GM23248 (cell line): ENCODE results near the gene PITHD1. TPM values are rescaled to one million over a fixed set of nuclear protein-coding genes. Genes with fewer than 3 reads are reported as not detected.
A peak's percentile ranks its signal among the peaks of the same experiment; 100 is the strongest.

Source experiments
- DNase-seq: peaks from one replicate; pipeline ENCODE4 v3.0.0-alpha.2; 2015
- H2AFZ ChIP-seq: fragments of 200-600 bp; sonication (generic); 2 replicates; pipeline ENCODE4 v1.6.1; 2016; ENCODE audit warnings: antibody characterized with exemption
- H3F3A ChIP-seq: fragments of 200-600 bp; sonication (generic); 2 replicates; pipeline ENCODE4 v1.6.1; 2016; ENCODE audit warnings: mild to moderate bottlenecking, antibody characterized with exemption, mixed run types; ENCODE audit not compliant: insufficient read depth
- H3K27ac ChIP-seq: fragments of 200-600 bp; sonication (generic); 2 replicates; pipeline ENCODE4 v1.5.1; 2016; ENCODE audit warnings: mild to moderate bottlenecking
- H3K27me3 ChIP-seq: fragments of 200-600 bp; sonication (generic); replicated peaks from 2 replicates; pipeline ENCODE4 v1.6.1; 2016; ENCODE audit warnings: mild to moderate bottlenecking; ENCODE audit not compliant: insufficient read depth
- H3K36me3 ChIP-seq: fragments of 200-600 bp; sonication (generic); 2 replicates; pipeline ENCODE4 v1.6.1; 2016; ENCODE audit warnings: low read depth, mild to moderate bottlenecking
- H3K4me1 ChIP-seq: fragments of 200-600 bp; sonication (generic); 2 replicates; pipeline ENCODE4 v1.6.1; 2016; ENCODE audit warnings: mild to moderate bottlenecking; ENCODE audit not compliant: insufficient read depth
- H3K4me2 ChIP-seq: fragments of 200-600 bp; sonication (generic); one replicate; pipeline ENCODE4 v1.6.1; 2016; ENCODE audit warnings: mild to moderate bottlenecking; ENCODE audit not compliant: unreplicated experiment
- H3K4me3 ChIP-seq: fragments of 200-600 bp; sonication (generic); 2 replicates; pipeline ENCODE4 v1.5.1; 2016; ENCODE audit warnings: mild to moderate bottlenecking
- H3K79me2 ChIP-seq: fragments of 200-600 bp; sonication (generic); 2 replicates; pipeline ENCODE4 v1.6.1; 2016; ENCODE audit warnings: mild to moderate bottlenecking; ENCODE audit not compliant: insufficient read depth
- H3K9ac ChIP-seq: fragments of 200-600 bp; sonication (generic); 2 replicates; pipeline ENCODE4 v1.6.1; 2016; ENCODE audit warnings: mild to moderate bottlenecking
- H3K9me2 ChIP-seq: fragments of 200-600 bp; sonication (generic); 2 replicates; pipeline ENCODE4 v1.6.1; 2016; ENCODE audit warnings: mixed run types, mild to moderate bottlenecking, moderate library complexity; ENCODE audit not compliant: insufficient read depth
- H3K9me3 ChIP-seq: fragments of 200-600 bp; sonication (generic); one replicate; pipeline ENCODE4 v1.6.1; 2017; ENCODE audit warnings: low read depth
- H4K20me1 ChIP-seq: fragments of 200-600 bp; sonication (generic); 2 replicates; pipeline ENCODE4 v1.6.0; 2016; ENCODE audit not compliant: insufficient read depth
- EZH2 ChIP-seq: fragments of 200-600 bp; sonication (generic); IDR thresholded peaks from 2 replicates; pipeline ENCODE4 v1.6.1; 2018; ENCODE audit warnings: antibody characterized with exemption, mild to moderate bottlenecking; ENCODE audit not compliant: insufficient read depth, poor library complexity, severe bottlenecking
- EZH2phosphoT487 ChIP-seq: fragments of 200-600 bp; sonication (generic); IDR thresholded peaks from 2 replicates; pipeline ENCODE4 v1.6.1; 2018; ENCODE audit warnings: antibody characterized with exemption, moderate library complexity, mild to moderate bottlenecking, low read depth; ENCODE audit not compliant: insufficient read depth
- WGBS, 2 experiments: methylation state at CpG; one replicate each; pipeline ENCODE4 v1.1.6; 2015 to 2017; ENCODE audit warnings: low lambda C conversion rate in 2 of 2, low coverage in 1 of 2; ENCODE audit errors: missing lambda C conversion rate in 2 of 2; 5-methylcytosine and 5-hydroxymethylcytosine counted together
- in situ Hi-C: fragments of 300-500 bp; cut with MboI; formaldehyde crosslinking; loops from 2 replicates; pipeline ENCODE4 v1.15.0; 2020
- polyA plus RNA-seq: library from polyadenylated mRNA; unstranded; fragments of >200 nt; fragmentation: Nextera tagmentation; extraction: Ambion mirVana; gene quantifications from 2 replicates; pipeline ENCODE4 v1.2.1, GENCODE V29; 2016
- total RNA-seq: library from RNA; depleted of rRNA; stranded (reverse); fragments of >200 nt; shearing (Covaris generic); gene quantifications from 2 replicates; pipeline ENCODE4 v1.2.3, GENCODE V29; 2014

Gene PITHD1
- total and polyA plus RNA-seq, 2 experiments from 2014 or later, result 38.4 to 51.0 TPM

DNA sequence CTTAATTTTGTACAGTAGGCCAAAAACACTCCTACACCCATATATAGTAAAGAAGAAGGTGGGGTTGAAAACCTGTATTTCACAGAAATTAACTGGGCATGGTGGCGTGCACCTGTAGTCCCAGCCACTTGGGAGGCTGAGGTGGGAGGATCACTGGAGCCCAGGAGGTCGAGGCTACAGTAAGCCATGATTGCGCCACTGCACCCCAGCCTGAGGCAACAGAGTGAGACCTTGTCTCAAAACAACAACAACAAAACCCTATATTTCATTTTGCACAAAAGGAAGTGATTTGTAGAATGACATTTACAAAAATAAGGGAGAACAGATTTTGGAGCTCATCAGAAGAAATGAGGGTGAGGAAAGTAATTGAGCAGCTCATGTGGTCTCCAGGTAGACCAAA is 10.5 kb downstream of the PITHD1 start:
- DNase-seq, result no peak
- Histone ChIP-seq H3K9me3 (no peaks in the 10 kb centered on the region), H3K4me3 (no peak overlapping the region), H3K27ac (no peak overlapping the region), H2AFZ (no peak overlapping the region), H3K4me1 (peaks cover 10% of the 10 kb centered on the region), H3K4me2 (no peak overlapping the region), H4K20me1 (no peaks in the 10 kb centered on the region), H3K79me2 (peaks cover 49% of the 10 kb centered on the region), H3K36me3 (peaks cover 25% of the 10 kb centered on the region), H3F3A (peaks cover 24% of the 10 kb centered on the region), H3K27me3 (no peaks in the 10 kb centered on the region), H3K9me2 (no peaks in the 10 kb centered on the region), H3K9ac (no peak overlapping the region)
- 94 to 100% methylated on average over 3 of the region's 3 CpGs for WGBS, 2 experiments
- no peak for TF ChIP-seq EZH2phosphoT487
- TF ChIP-seq EZH2, result no peak
- in situ Hi-C loops, result no loop called here

DNA sequence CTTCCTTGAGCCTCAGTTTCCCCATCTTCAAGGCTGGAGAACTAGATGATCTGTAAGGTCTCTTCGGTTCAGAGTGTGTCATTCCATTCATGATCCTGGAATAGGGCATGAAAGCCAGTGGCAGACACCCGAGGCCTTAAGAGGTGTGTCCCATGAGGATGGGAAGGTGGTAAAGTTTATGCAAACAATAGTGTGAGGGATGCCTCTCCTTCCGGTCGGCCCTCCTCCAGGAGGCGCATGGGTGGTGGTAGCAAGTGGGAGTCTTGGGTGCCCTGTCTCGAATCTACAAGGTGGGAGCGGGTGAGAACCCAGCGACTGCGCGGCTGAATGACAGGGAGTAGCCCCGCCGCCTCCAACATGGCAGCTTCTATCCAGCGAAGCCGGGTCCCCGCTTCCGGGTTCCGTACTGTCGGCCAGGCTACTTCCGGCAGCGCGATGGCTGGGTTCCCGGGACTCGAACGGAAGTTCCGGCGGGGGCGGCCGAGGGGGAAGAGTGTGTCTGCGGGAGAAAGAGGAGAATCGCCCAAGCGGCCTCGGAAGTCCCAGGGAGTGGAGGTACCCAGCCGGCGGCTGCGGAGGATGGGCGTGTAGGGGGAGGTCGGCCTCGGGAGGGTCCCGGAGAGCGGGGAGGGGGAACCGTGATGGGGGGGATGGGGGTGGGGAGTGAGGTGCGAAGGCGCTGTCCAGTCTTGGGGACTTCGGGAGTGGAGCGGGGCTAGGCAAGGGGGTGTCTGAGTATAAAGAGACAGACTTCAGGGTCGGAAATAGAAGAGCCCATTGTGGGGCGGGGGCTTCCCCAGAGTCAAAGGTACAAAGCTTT is 12.7 kb downstream of the PITHD1 start, which contains the start of gene LYPLA2:
Gene LYPLA2 (plus strand): TSS at position 450 of the 820 bp plus-strand sequence. CDS start 1,538 bp downstream, outside the sequence.
- Histone ChIP-seq H3K27ac (peak within 1 kb of the TSS; percentile 62), H2AFZ (peak within 1 kb of the TSS; percentile 85), H3K4me3 (peak within 1 kb of the TSS; percentile 97), H3K9me3 (no peaks in the 10 kb centered on the region), H3K4me1 (peaks cover 10% of the 10 kb centered on the region), H3K9ac (peak within 1 kb of the TSS; percentile 85), H3K36me3 (peaks cover 17% of the 10 kb centered on the region), H3K4me2 (peak within 1 kb of the TSS; percentile 94), H3K79me2 (peaks cover 38% of the 10 kb centered on the region), H4K20me1 (no peaks in the 10 kb centered on the region), H3K27me3 (no peaks in the 10 kb centered on the region), H3F3A (peaks cover 24% of the 10 kb centered on the region), H3K9me2 (no peaks in the 10 kb centered on the region)
- in situ Hi-C loops, result no loop called here
- no peak for TF ChIP-seq EZH2phosphoT487
- TF ChIP-seq EZH2, result no peak
- peak; percentile 98 for DNase-seq
- 2% methylated on average over 36 to 47 of the region's 47 CpGs for WGBS, 2 experiments

DNA sequence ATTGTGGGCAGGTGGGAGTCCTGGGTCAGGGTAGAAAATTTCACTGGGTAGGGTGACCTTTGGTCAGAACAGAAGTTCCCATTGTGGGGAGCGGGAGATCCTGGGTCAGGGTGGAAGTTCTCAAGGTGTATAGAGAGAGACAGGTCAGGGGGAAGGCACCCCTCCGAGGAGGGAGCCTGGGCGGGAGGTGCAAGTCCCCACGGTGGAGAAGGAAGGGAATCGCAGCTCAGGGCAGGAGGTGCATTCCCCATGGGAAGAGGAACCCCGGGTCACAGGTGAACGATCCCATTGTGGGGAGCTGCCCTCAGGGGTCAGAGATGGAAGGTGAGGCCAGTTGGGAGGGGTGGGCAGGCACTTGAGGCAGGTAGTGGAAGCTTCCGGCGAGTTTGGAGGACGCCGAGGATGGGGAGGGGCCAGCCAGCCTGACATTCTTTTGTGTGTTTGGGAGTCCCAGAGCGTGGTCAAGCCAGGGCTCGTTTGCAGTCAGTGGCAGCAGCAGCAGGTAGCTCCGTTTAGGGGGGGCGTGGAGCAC is 13.4 kb downstream of the PITHD1 start:
- Histone ChIP-seq H4K20me1 (no peaks in the 10 kb centered on the region), H3F3A (peaks cover 24% of the 10 kb centered on the region), H3K4me2 (peak overlapping the region; percentile 88), H2AFZ (peak overlapping the region; percentile 85), H3K9ac (peak overlapping the region; percentile 85), H3K4me3 (peak overlapping the region; percentile 97), H3K27me3 (no peaks in the 10 kb centered on the region), H3K79me2 (peaks cover 38% of the 10 kb centered on the region), H3K4me1 (peaks cover 10% of the 10 kb centered on the region), H3K9me2 (no peaks in the 10 kb centered on the region), H3K9me3 (no peaks in the 10 kb centered on the region), H3K36me3 (peaks cover 13% of the 10 kb centered on the region; the same call in 1 of the 2 replicates), H3K27ac (no peak overlapping the region)
- DNase-seq, result peak; percentile 55
- TF ChIP-seq EZH2, result no peak
- TF ChIP-seq EZH2phosphoT487, result no peak
- WGBS, 2 experiments, result 1 to 3% methylated on average over 14 to 15 of the region's 15 CpGs
- in situ Hi-C loops, result no loop called here

DNA sequence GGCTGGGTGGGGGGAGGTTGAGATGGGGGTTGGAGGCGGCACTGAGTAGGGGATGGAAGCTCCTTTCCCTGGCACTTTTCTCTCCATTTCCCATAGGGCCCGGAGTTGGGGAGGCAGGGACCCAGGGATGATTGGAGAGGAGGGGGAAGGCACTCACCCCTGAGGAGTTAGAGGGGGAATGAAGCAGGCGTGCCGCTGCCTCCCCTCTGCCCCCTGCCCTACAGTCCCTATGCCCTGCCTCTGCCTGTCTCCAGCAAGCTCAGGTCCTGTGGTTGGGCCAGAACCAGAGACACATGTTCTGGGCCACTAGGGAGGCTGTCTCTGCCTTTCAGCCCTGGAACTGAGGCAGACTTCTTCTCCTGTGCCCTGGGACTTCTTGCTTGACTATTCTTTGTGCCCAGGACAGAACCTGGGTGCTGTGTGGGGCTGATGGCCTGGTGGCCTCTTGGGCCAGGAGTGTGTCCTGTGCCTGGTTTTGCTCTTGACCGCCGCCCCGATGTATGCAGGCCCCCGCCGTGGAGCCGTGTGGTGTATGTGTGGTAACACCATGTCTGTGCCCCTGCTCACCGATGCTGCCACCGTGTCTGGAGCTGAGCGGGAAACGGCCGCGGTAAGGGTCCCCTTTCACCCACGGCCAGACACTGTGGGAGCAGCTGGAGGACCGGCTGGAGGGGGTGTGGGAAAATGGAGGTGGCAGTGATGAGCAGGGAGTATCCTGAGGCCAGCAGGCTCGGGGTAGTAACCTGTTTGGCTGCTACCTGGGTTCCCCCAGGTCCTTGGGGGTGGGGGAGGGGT is 14.1 kb downstream of the PITHD1 start:
- TF ChIP-seq EZH2phosphoT487, result no peak
- TF ChIP-seq EZH2, result no peak
- in situ Hi-C loops, result no loop called here
- H3K27me3 ChIP-seq, result no peaks in the 10 kb centered on the region
- DNase-seq, result peak; percentile 36
- H3K4me3 ChIP-seq, result peak overlapping the region; percentile 97
- H3K4me1 ChIP-seq, result peaks cover 10% of the 10 kb centered on the region
- H3K9ac ChIP-seq, result peak overlapping the region; percentile 85
- H4K20me1 ChIP-seq, result no peaks in the 10 kb centered on the region
- no peaks in the 10 kb centered on the region for H3K9me3 ChIP-seq
- 52 to 63% methylated on average over 18 to 19 of the region's 19 CpGs for WGBS, 2 experiments
- no peak overlapping the region for H2AFZ ChIP-seq
- H3K27ac ChIP-seq, result no peak overlapping the region
- H3K36me3 ChIP-seq, result peaks cover 6% of the 10 kb centered on the region; the same call in 1 of the 2 replicates
- H3K79me2 ChIP-seq, result peaks cover 38% of the 10 kb centered on the region
- H3K4me2 ChIP-seq, result peak overlapping the region; percentile 88
- no peaks in the 10 kb centered on the region for H3K9me2 ChIP-seq
- peaks cover 24% of the 10 kb centered on the region for H3F3A ChIP-seq
